Cardiac muscle cell (in vitro differentiated cells and primary cell): ENCODE data around the gene GABPB1. TPM values are rescaled to one million over a fixed set of nuclear protein-coding genes. Genes with fewer than 3 reads are reported as not detected.

Source experiments
- DNase-seq, 2 donors: peaks; one replicate each; pipeline versions ENCODE4 v3.0.0 to v3.0.0-alpha.2; 2010 to 2017; ENCODE audit warnings: low read depth in 1 of 2, low spot score in 1 of 2
- H3K27ac ChIP-seq: fragments of 200-600 bp; sonication (generic); 2 replicates; pipeline ENCODE4 v1.5.1; 2016
- H3K27me3 ChIP-seq: fragments of 200-600 bp; sonication (generic); 2 replicates; pipeline ENCODE4 v1.6.0; 2016; ENCODE audit warnings: control low read depth
- H3K36me3 ChIP-seq: fragments of 200-600 bp; sonication (generic); 2 replicates; pipeline ENCODE4 v1.5.1; 2016; ENCODE audit warnings: control low read depth
- H3K4me1 ChIP-seq: fragments of 200-600 bp; sonication (generic); 2 replicates; pipeline ENCODE4 v1.8.1; 2017; ENCODE audit warnings: low read depth, mild to moderate bottlenecking, mixed run types
- H3K4me3 ChIP-seq: fragments of 200-600 bp; sonication (generic); 2 replicates; pipeline ENCODE4 v1.5.1; 2016; ENCODE audit warnings: mild to moderate bottlenecking
- H3K9me3 ChIP-seq: fragments of 200-600 bp; sonication (generic); 2 replicates; pipeline ENCODE4 v1.5.1; 2017; ENCODE audit warnings: low read depth, mild to moderate bottlenecking, control low read depth
- polyA plus RNA-seq: library from polyadenylated mRNA; unstranded; fragments of >200 nt; fragmentation: Nextera tagmentation; extraction: Ambion mirVana; gene quantifications from 2 replicates; pipeline ENCODE4 v1.2.1, GENCODE V29; 2016
- total RNA-seq: library from RNA; depleted of rRNA; stranded (reverse); fragments of >200 nt; gene quantifications from 2 replicates; pipeline ENCODE4 v1.2.3, GENCODE V29; 2016
- TF ChIP-seq, protein P1 (sequence below): IDR thresholded peaks from 2 replicates; pipeline ENCODE4 v1.5.1; 2012; ENCODE audit warnings: low read depth, mild to moderate bottlenecking, low read length

GABPB1 gene
- total and polyA plus RNA-seq, 2 experiments from 2014 or later: 12.5 to 22.3 TPM

DNA sequence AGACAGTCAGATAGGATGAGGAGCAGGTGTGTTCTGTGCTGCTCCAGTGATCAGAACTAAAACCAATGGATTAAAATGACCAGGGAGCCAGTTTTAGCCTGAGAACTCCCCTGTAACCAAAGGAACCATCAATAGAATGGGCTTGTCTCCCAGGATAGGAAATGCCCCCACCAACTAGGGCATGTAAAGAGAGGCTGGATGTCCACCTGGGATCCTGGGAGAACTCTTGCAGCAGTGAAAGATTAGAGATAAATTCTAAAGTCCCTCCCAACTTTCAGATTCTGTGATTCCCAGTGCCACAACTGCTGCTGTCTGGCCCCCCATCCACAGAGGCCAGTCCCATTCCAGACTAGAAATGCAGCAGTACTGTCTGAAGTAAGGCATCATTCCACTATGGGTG, 123.2 kb downstream of the GABPB1 start:
- H3K4me1 ChIP-seq: no peaks in the 10 kb centered on the region
- H3K27ac ChIP-seq: no peak overlapping the region
- no peaks in the 10 kb centered on the region for H3K36me3 ChIP-seq
- no peak overlapping the region for H3K4me3 ChIP-seq
- DNase-seq: no peak
- H3K27me3 ChIP-seq: peaks cover 40% of the 10 kb centered on the region
- TF ChIP-seq, protein P1, sequence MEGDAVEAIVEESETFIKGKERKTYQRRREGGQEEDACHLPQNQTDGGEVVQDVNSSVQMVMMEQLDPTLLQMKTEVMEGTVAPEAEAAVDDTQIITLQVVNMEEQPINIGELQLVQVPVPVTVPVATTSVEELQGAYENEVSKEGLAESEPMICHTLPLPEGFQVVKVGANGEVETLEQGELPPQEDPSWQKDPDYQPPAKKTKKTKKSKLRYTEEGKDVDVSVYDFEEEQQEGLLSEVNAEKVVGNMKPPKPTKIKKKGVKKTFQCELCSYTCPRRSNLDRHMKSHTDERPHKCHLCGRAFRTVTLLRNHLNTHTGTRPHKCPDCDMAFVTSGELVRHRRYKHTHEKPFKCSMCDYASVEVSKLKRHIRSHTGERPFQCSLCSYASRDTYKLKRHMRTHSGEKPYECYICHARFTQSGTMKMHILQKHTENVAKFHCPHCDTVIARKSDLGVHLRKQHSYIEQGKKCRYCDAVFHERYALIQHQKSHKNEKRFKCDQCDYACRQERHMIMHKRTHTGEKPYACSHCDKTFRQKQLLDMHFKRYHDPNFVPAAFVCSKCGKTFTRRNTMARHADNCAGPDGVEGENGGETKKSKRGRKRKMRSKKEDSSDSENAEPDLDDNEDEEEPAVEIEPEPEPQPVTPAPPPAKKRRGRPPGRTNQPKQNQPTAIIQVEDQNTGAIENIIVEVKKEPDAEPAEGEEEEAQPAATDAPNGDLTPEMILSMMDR: no peak
- no peaks in the 10 kb centered on the region for H3K9me3 ChIP-seq

GRCh38 chr15:50229336-50229735, 125.7 kb downstream of the GABPB1 start:
- Histone ChIP-seq H3K27me3 (peaks cover 31% of the 10 kb centered on the region), H3K27ac (no peak overlapping the region), H3K9me3 (no peaks in the 10 kb centered on the region), H3K36me3 (no peaks in the 10 kb centered on the region), H3K4me3 (no peak overlapping the region), H3K4me1 (no peaks in the 10 kb centered on the region)
- DNase-seq: no peak
- TF ChIP-seq, protein P1: no peak

GRCh38 chr15:50228866-50229265, 126.1 kb downstream of the GABPB1 start:
- no peak overlapping the region for H3K4me3 ChIP-seq
- no peak for DNase-seq
- no peaks in the 10 kb centered on the region for H3K9me3 ChIP-seq
- H3K36me3 ChIP-seq: no peaks in the 10 kb centered on the region
- peaks cover 32% of the 10 kb centered on the region for H3K27me3 ChIP-seq
- TF ChIP-seq, protein P1: no peak
- no peaks in the 10 kb centered on the region for H3K4me1 ChIP-seq
- no peak overlapping the region for H3K27ac ChIP-seq

GRCh38 chr15:50227076-50227475, 127.9 kb downstream of the GABPB1 start:
- TF ChIP-seq, protein P1: no peak
- H3K9me3 ChIP-seq: no peaks in the 10 kb centered on the region
- H3K27me3 ChIP-seq: peaks cover 46% of the 10 kb centered on the region
- H3K27ac ChIP-seq: no peak overlapping the region
- H3K36me3 ChIP-seq: no peaks in the 10 kb centered on the region
- peak in 1 of 2 donors; percentile 16 for DNase-seq
- H3K4me3 ChIP-seq: no peak overlapping the region
- no peaks in the 10 kb centered on the region for H3K4me1 ChIP-seq

GRCh38 chr15:50225938-50226337, 129.1 kb downstream of the GABPB1 start:
- DNase-seq: no peak
- H3K27me3 ChIP-seq: peaks cover 53% of the 10 kb centered on the region
- TF ChIP-seq, protein P1: no peak
- H3K36me3 ChIP-seq: no peaks in the 10 kb centered on the region
- no peaks in the 10 kb centered on the region for H3K9me3 ChIP-seq
- H3K27ac ChIP-seq: no peak overlapping the region
- no peaks in the 10 kb centered on the region for H3K4me1 ChIP-seq
- no peak overlapping the region for H3K4me3 ChIP-seq

Other genes starting within 250 kb of the GABPB1 start
- gene ATP8B4, start 236.0 kb downstream of the GABPB1 start, total RNA-seq: 0.09 TPM in 1 of 2 replicates, not detected in the other
- gene ATP8B4, start 236.0 kb downstream of the GABPB1 start, polyA plus RNA-seq: 0.12 and 0.15 TPM in 2 replicates
- not detected in 2 replicates for gene SLC27A2, start 173.0 kb downstream of the GABPB1 start, total RNA-seq
- gene SLC27A2, start 173.0 kb downstream of the GABPB1 start, polyA plus RNA-seq: not detected in 2 replicates
- 0.56 TPM in 1 of 2 replicates, not detected in the other for gene HDC, start 89.5 kb downstream of the GABPB1 start, total RNA-seq
- gene HDC, start 89.5 kb downstream of the GABPB1 start, polyA plus RNA-seq: not detected in 2 replicates
- gene USP8, start 69.2 kb upstream of the GABPB1 start, total RNA-seq: 23.1 and 28.4 TPM in 2 replicates
- 36.4 and 41.7 TPM in 2 replicates for gene USP8, start 69.2 kb upstream of the GABPB1 start, polyA plus RNA-seq
- not detected in 2 replicates for gene USP50, start 191.5 kb upstream of the GABPB1 start, total RNA-seq
- not detected in 2 replicates for gene USP50, start 191.5 kb upstream of the GABPB1 start, polyA plus RNA-seq